SU-DHL-6 (cell line): ENCODE results near the gene UBE2E1.

Experiments used
- H2AFZ ChIP-seq: fragments of 200-600 bp; sonication (generic); 2 replicates; pipeline ENCODE4 v1.6.1; 2014; ENCODE audit warnings: low read depth, mild to moderate bottlenecking, moderate library complexity, mixed read lengths, antibody characterized with exemption, low read length; ENCODE audit not compliant: severe bottlenecking
- H3F3A ChIP-seq: fragments of 200-600 bp; shearing (Covaris generic); 2 replicates; pipeline ENCODE4 v1.6.0; 2016; ENCODE audit warnings: antibody characterized with exemption, mild to moderate bottlenecking; ENCODE audit not compliant: insufficient read depth
- H3K27ac ChIP-seq: fragments of 200-600 bp; sonication (generic); 2 replicates; pipeline ENCODE4 v1.5.1; 2016; ENCODE audit warnings: low read depth, mild to moderate bottlenecking, low read length, moderate library complexity, mixed read lengths
- H3K27me3 ChIP-seq: fragments of 200-600 bp; sonication (generic), shearing (Covaris generic); 2 replicates; pipeline ENCODE4 v1.6.0; 2014; ENCODE audit warnings: mild to moderate bottlenecking, low read length
- H3K36me3 ChIP-seq: fragments of 200-600 bp; sonication (generic); 2 replicates; pipeline ENCODE4 v1.6.1; 2014; ENCODE audit warnings: mild to moderate bottlenecking, low read length, mixed read lengths
- H3K4me2 ChIP-seq: fragments of 300-600, 200-600 bp; shearing (Covaris generic), sonication (generic); 2 replicates; pipeline ENCODE4 v1.6.0; 2014; ENCODE audit warnings: low read length, low read depth, mild to moderate bottlenecking; ENCODE audit not compliant: poor library complexity, severe bottlenecking
- H3K4me3 ChIP-seq: fragments of 200-600 bp; sonication (generic); 2 replicates; pipeline ENCODE4 v1.5.1; 2014; ENCODE audit warnings: antibody characterized with exemption, low read length, mild to moderate bottlenecking, mixed read lengths; ENCODE audit not compliant: insufficient read depth, poor library complexity, severe bottlenecking
- H3K79me2 ChIP-seq: fragments of 200-600 bp; sonication (generic); 2 replicates; pipeline ENCODE4 v1.6.1; 2014; ENCODE audit warnings: mild to moderate bottlenecking, low read length, moderate library complexity; ENCODE audit not compliant: insufficient read depth
- H3K9ac ChIP-seq: fragments of 200-600 bp; sonication (generic); 2 replicates; pipeline ENCODE4 v1.7.0; 2014; ENCODE audit warnings: mild to moderate bottlenecking, low read length
- H3K9me2 ChIP-seq: fragments of 200-600 bp; sonication (generic); replicated peaks from 2 replicates; pipeline ENCODE4 v1.6.1; 2014; ENCODE audit warnings: low read length; ENCODE audit not compliant: insufficient read depth
- H3K9me3 ChIP-seq: fragments of 200-600 bp; sonication (generic); 2 replicates; pipeline ENCODE4 v1.6.1; 2014; ENCODE audit warnings: low read length, mixed read lengths; ENCODE audit not compliant: insufficient read depth
- H4K20me1 ChIP-seq: fragments of 200-600 bp; sonication (generic); 2 replicates; pipeline ENCODE4 v1.6.1; 2014; ENCODE audit warnings: low read depth, mild to moderate bottlenecking, antibody characterized with exemption, low read length, moderate library complexity, mixed read lengths
- EZH2phosphoT487 ChIP-seq: fragments of 200-600 bp; sonication (generic), shearing (Covaris generic); conservative IDR thresholded peaks from 2 replicates; pipeline ENCODE4 v1.6.1; 2018; ENCODE audit warnings: mild to moderate bottlenecking, antibody characterized with exemption, low read length, moderate library complexity, mixed read lengths
- TF ChIP-seq, protein P1 (sequence below): fragments of 200-600 bp; sonication (generic); IDR thresholded peaks from one replicate; pipeline ENCODE4 v1.5.1; 2017; ENCODE audit warnings: antibody characterized with exemption, mild to moderate bottlenecking, low read length, moderate library complexity; ENCODE audit not compliant: insufficient read depth, poor library complexity, severe bottlenecking

UBE2E1 gene

DNA sequence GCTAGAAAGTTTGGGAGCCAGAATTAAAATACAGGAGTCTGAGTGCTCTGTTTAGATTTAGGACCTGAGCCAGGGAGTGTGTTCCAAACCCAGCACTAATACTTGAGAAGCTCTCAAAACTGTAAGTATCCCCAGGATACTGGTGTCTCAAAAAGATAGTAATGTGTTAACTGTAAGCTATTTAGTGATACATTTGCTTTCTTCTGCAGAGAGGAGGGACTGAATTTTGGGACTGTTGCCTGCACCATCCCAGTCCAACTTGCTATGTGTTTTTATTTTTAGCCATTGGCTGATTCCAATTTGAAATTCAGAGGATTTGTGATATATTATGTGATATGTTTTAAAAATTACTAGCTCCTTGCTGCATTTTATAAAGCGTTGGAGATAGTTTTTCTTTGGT, 31.5 kb downstream of the UBE2E1 start:
- no peak overlapping the region for H3K9ac ChIP-seq
- no peaks in the 10 kb centered on the region for H3K9me3 ChIP-seq
- H3K79me2 ChIP-seq = peaks cover 5% of the 10 kb centered on the region; the same call in 1 of the 2 replicates
- no peaks in the 10 kb centered on the region for H3K36me3 ChIP-seq
- no peak overlapping the region for H3K4me2 ChIP-seq
- H3K27me3 ChIP-seq = no peaks in the 10 kb centered on the region
- H3K4me3 ChIP-seq = no peak overlapping the region
- H3F3A ChIP-seq = no peaks in the 10 kb centered on the region
- no peaks in the 10 kb centered on the region for H3K9me2 ChIP-seq
- H4K20me1 ChIP-seq = no peaks in the 10 kb centered on the region
- H2AFZ ChIP-seq = no peak overlapping the region
- TF ChIP-seq, protein P1, sequence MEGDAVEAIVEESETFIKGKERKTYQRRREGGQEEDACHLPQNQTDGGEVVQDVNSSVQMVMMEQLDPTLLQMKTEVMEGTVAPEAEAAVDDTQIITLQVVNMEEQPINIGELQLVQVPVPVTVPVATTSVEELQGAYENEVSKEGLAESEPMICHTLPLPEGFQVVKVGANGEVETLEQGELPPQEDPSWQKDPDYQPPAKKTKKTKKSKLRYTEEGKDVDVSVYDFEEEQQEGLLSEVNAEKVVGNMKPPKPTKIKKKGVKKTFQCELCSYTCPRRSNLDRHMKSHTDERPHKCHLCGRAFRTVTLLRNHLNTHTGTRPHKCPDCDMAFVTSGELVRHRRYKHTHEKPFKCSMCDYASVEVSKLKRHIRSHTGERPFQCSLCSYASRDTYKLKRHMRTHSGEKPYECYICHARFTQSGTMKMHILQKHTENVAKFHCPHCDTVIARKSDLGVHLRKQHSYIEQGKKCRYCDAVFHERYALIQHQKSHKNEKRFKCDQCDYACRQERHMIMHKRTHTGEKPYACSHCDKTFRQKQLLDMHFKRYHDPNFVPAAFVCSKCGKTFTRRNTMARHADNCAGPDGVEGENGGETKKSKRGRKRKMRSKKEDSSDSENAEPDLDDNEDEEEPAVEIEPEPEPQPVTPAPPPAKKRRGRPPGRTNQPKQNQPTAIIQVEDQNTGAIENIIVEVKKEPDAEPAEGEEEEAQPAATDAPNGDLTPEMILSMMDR = no peak
- TF ChIP-seq EZH2phosphoT487 = no peak
- no peak overlapping the region for H3K27ac ChIP-seq

DNA sequence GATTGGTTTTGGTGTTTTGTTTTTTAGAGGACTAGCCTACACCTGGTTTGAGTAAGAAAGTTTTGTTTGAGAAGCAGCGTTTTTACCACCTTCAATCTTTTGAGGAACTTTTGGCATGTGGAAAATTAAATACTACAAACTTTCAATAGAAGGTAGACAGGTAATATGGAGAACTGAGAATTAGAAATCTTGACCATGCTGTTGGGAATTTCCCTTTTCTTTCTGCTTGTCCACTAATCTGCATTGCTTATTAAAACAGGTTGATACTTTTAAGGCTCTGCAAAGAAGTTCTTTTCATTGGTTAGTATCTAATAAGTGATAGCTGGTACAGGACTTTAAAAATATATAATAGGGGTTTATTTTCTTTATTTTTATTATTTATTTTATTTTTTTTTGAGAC, 31.9 kb downstream of the UBE2E1 start:
- Histone ChIP-seq H3K9me3 (no peaks in the 10 kb centered on the region), H3K79me2 (peaks cover 5% of the 10 kb centered on the region; the same call in 1 of the 2 replicates), H3K4me3 (no peak overlapping the region), H4K20me1 (no peaks in the 10 kb centered on the region), H3F3A (no peaks in the 10 kb centered on the region), H3K9ac (no peak overlapping the region), H3K36me3 (no peaks in the 10 kb centered on the region), H3K9me2 (no peaks in the 10 kb centered on the region), H3K27ac (no peak overlapping the region), H3K27me3 (no peaks in the 10 kb centered on the region), H3K4me2 (no peak overlapping the region), H2AFZ (no peak overlapping the region)
- TF ChIP-seq EZH2phosphoT487 = no peak
- TF ChIP-seq, protein P1 = no peak

DNA sequence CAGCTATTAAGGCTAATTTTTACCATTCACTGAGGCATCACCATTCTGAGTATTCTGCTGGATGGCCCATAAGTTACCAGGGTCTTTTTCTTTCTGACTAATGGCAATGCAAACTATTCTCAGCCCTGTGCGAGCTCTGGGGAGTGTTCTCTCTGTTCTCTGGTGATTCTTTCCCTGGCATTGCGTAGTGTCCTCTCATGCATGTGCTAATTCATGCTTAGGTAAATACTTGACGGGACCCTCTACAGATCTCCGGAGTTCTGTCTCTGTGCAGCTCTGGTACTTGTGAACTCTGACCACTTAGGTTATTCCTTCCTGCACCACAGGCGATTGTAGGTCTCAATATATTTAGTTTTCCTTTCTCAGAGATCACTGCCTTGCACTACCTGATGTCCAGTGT, 34.8 kb downstream of the UBE2E1 start:
- H3K4me2 ChIP-seq = no peak overlapping the region
- H3K36me3 ChIP-seq = no peaks in the 10 kb centered on the region
- H2AFZ ChIP-seq = no peak overlapping the region
- no peaks in the 10 kb centered on the region for H3K9me3 ChIP-seq
- H3K79me2 ChIP-seq = peaks cover 10% of the 10 kb centered on the region; the same call in 1 of the 2 replicates
- H3F3A ChIP-seq = no peaks in the 10 kb centered on the region
- H3K27me3 ChIP-seq = no peaks in the 10 kb centered on the region
- no peak overlapping the region for H3K9ac ChIP-seq
- H4K20me1 ChIP-seq = peaks cover 9% of the 10 kb centered on the region; the same call in 1 of the 2 replicates
- no peak overlapping the region for H3K27ac ChIP-seq
- no peak overlapping the region for H3K4me3 ChIP-seq
- H3K9me2 ChIP-seq = no peaks in the 10 kb centered on the region
- TF ChIP-seq, protein P1 = no peak
- TF ChIP-seq EZH2phosphoT487 = no peak

DNA sequence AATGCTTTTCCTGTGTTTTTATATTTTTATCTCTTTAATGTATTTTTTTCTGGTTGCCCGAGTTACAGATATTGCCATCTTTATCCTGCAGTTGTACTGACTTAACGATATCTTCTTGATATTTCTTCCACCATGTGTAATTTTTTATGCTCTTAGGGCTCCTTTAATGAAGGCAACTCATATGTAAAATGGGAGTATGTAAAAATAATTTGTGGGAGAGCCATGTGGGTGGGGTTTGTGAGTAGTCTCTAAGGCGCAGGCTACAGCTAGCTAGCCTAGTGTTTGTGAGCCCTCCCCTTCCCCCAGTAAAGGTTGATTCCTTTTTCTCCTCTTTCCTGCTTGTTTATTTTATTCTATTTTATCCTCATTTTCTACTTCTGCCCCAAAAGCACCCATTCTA, 38.1 kb downstream of the UBE2E1 start:
- H3K4me2 ChIP-seq = no peak overlapping the region
- H2AFZ ChIP-seq = no peak overlapping the region
- no peaks in the 10 kb centered on the region for H3K9me3 ChIP-seq
- no peaks in the 10 kb centered on the region for H3K27me3 ChIP-seq
- no peaks in the 10 kb centered on the region for H3F3A ChIP-seq
- H3K9me2 ChIP-seq = no peaks in the 10 kb centered on the region
- H3K79me2 ChIP-seq = peaks cover 10% of the 10 kb centered on the region; the same call in 1 of the 2 replicates
- no peak overlapping the region for H3K9ac ChIP-seq
- H3K27ac ChIP-seq = no peak overlapping the region
- H3K36me3 ChIP-seq = no peaks in the 10 kb centered on the region
- peaks cover 9% of the 10 kb centered on the region; the same call in 1 of the 2 replicates for H4K20me1 ChIP-seq
- no peak overlapping the region for H3K4me3 ChIP-seq
- TF ChIP-seq, protein P1 = no peak
